ENCODE results near the gene NXNL1.

DNA sequence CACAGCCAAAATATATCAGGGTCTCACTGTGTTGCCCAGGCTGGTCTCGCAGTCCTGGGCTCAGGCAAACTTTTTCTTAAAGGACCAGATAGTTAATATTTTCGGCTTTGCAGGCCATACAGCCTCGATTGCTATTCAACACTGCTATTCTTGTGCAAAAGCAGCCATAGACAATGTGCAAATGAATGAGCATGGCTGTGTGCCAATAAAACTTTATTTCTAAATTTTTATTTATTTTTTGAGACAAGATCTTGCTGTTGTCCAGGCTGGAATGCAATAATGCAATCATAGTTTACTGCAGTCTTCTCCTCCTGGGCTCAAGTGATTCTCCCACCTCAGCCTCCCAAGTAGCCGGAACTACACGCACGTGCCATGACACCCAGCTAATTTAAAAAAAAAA is 42.5 kb upstream of the NXNL1 start:
- TF ChIP-seq, protein P1, sequence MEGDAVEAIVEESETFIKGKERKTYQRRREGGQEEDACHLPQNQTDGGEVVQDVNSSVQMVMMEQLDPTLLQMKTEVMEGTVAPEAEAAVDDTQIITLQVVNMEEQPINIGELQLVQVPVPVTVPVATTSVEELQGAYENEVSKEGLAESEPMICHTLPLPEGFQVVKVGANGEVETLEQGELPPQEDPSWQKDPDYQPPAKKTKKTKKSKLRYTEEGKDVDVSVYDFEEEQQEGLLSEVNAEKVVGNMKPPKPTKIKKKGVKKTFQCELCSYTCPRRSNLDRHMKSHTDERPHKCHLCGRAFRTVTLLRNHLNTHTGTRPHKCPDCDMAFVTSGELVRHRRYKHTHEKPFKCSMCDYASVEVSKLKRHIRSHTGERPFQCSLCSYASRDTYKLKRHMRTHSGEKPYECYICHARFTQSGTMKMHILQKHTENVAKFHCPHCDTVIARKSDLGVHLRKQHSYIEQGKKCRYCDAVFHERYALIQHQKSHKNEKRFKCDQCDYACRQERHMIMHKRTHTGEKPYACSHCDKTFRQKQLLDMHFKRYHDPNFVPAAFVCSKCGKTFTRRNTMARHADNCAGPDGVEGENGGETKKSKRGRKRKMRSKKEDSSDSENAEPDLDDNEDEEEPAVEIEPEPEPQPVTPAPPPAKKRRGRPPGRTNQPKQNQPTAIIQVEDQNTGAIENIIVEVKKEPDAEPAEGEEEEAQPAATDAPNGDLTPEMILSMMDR (IDR thresholded peaks at IDR 0.05; ENCODE audit: low read depth, low read length, poor library complexity, severe bottlenecking), result no peak
- TF ChIP-seq EZH2phosphoT487 (IDR thresholded peaks at IDR 0.05; ENCODE audit: borderline replicate concordance, low read length), result no peak

Data from DOHH2 (cell line).